Kidney tubule cell (primary cell): ENCODE results near the gene RAD51B.

Source experiments
- DNase-seq: peaks from one replicate; pipeline ENCODE4 v3.0.0-alpha.2; 2018; ENCODE audit warnings: low spot score

RAD51B gene

GRCh38 chr14:68390741-68391140 lies 571.2 kb downstream of the RAD51B start:
- DNase-seq, result no peak

- no peak for DNase-seq
Observed at GRCh38 chr14:68391311-68392014, 571.9 kb downstream of the RAD51B start.

- no peak for DNase-seq
Observed at GRCh38 chr14:68392393-68393141, 573.0 kb downstream of the RAD51B start.

- no peak for DNase-seq
Observed at GRCh38 chr14:68393259-68393658, 573.7 kb downstream of the RAD51B start.

- DNase-seq, result no peak
Observed at GRCh38 chr14:68394118-68394763, 574.7 kb downstream of the RAD51B start.

DNA sequence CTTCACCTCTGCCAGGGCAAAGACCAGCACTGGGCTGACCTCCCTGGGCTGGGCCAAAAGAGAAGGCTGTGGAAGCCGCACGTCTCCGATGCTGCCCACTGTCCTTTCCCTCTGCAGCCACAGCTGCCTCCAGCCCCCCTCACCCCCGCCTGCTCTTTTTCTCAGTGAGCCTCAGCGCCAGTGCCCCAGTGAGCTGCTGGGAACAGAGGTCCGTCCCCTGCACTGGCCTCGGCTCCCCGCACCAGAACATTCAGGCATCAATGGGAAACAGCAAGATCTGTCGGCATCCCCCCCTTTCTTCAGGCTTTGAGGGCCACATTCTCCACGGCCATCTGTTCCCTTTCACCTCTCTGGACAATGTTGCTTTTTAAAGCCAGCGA lies 575.2 kb downstream of the RAD51B start:
- DNase-seq, result no peak

- DNase-seq, result no peak
Observed at GRCh38 chr14:68395604-68396003, 576.0 kb downstream of the RAD51B start.

GRCh38 chr14:68396461-68396860 lies 576.9 kb downstream of the RAD51B start:
- no peak for DNase-seq

DNA sequence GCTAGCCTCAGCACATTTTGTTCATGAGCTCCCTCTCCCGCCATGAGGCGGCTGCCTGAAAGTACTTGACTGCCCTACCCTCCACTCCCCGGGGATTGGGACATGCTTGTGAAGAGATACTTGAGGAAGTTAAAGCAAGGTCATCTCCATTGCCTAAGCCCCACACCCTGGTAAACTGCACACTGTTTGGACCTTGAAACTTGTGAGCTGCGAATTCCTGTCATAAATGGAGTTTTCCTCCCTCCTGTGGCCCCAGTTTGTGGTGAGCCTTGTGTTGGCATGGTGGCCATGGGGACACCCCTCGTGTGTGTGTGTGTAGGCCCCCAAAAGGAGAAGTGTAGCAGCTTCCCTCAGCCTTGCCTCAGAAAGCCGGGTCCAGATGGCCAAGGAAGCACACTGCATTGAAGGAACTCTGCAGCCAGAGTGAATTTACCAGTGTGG lies 577.8 kb downstream of the RAD51B start:
- no peak for DNase-seq

GRCh38 chr14:68397822-68398221 lies 578.2 kb downstream of the RAD51B start:
- DNase-seq, result no peak

GRCh38 chr14:68398370-68398769 lies 578.8 kb downstream of the RAD51B start:
- DNase-seq, result no peak

- DNase-seq, result no peak
Observed at GRCh38 chr14:68399971-68400370, 580.4 kb downstream of the RAD51B start.

DNA sequence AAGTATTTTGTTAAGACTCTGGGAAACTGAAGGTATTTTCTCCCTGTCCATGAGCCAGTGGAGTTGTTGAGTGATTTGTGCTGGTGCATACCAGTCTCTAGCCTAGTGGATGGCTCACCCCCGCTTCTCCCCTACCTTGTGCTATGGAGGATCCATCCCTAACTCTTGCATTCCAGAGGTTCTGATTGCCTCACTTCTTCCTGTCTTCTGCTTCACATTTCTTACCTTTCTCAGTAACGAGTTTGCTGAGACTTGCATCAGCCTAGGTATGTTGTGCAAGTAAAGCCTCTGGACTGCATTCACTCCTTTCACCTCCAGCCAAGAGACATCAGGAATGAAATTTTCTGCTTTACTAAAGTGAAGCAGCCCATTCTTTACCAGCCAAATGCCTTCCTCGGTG lies 581.7 kb downstream of the RAD51B start:
- peak; percentile 25 for DNase-seq

GRCh38 chr14:68401855-68402254 lies 582.3 kb downstream of the RAD51B start:
- DNase-seq, result no peak

DNA sequence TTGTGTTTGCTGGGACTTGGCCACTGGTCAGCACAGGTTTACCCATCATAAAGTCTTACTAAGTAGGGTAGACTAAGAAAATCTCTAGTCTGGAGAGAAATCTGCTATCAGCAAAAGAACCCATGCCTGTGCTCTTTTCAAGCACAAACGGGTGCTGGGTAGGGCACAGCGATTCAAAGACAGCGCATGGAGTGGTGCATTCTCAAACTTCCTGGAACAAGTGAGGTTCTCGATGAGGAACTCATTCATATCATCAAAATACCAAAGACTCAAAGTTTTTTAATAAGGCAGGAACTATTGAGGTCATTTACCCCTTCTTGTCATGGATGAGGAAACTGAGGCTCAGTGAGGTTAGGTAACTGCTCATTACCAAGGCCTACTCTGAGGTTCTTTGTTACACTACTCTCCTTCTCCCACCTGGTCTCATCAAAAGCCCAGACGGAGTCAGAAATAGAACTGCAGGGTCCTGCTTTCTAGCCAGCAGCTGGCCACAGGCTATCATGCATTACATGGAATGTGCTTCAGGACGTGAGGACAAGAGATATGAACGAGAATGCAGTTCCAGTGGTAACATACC lies 583.0 kb downstream of the RAD51B start:
- no peak for DNase-seq

- DNase-seq, result no peak
Observed at GRCh38 chr14:68403191-68404145, 583.9 kb downstream of the RAD51B start.

DNA sequence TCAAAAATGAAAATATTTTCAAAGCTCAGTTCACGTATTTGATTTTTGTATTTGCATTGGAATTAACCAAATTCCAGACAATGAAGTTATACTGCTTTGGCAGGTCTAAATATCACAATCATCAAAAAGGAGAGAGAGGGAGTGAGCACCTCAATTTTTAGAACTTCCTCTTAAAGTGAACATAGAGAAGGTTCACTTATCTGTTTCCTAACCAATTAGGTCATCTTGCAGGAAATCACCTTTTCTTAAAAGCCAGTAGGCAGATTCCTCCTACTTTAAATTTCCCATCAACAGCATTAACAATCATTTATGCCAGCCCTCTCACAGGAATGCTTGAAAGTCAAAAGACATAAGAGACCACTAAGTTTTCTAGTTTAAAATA lies 584.6 kb downstream of the RAD51B start:
- no peak for DNase-seq

DNA sequence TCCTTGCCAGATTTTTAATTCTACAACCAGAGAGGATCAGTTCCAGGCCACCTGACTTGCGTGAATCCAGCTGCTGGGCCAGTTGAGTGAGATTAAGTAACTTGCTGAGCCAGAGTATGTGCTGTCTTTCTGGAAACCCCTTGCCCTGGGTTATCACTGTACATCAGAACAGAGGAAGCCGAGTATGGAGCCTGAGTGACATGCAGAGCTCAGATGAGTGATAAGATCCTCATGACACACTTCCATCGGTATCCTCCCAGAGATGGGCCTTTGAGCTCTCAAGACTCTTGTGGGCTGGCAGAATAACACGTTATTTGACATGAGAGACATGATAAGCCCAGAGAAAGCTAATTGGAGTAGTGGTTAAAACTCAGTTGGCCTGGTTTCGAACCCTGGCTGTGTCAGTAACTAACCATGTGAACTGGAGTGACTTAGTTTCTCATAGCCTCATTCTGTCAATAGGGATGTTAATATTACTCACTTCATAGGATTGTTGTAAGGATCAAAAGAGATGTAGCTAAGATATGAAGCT lies 585.1 kb downstream of the RAD51B start:
- DNase-seq, result no peak

DNA sequence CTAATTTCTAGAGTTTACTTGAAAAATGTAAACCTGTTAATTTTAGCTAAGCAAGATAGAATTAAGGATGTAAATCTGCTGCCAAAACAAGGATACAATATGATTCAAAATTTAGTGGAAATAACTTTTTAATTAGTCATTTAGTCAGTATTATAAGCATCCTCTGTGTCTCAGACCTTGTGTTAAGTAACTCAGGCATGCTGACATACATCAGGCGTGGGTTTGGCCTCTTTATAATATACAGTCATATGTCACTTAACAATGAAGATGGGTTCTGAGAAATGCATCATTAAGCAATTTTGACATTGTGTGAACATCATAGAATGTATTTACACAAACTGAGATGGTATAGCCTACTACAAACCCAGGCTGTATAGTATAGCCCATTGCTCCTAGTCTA lies 586.4 kb downstream of the RAD51B start:
- no peak for DNase-seq

DNA sequence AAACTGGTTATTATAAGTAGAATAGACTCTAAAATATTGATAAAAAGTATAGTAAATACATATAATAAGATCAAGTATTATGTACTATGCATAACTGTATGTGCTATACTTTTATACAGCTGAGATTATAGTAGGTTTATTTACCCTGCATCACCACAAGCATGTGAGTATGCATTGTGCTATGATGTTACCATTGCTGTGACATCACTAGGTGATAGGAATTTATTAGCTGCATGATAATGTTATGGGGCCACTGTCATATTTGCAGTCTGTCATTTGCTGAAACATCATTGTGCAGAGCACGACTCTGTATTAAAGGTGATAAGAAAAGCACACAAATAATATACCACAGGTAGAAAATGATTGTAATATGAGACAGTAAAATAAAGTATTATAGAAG lies 587.7 kb downstream of the RAD51B start:
- DNase-seq, result no peak

- no peak for DNase-seq
Observed at GRCh38 chr14:68407825-68408224, 588.2 kb downstream of the RAD51B start.
